GM19099 (cell line): ENCODE results near the gene DDC.

Source experiments
- POLR2A ChIP-seq: IDR thresholded peaks from 3 replicates; pipeline ENCODE4 v1.6.1; 2011; ENCODE audit warnings: low read depth; ENCODE audit not compliant: insufficient read length; ENCODE audit errors: extremely low read depth

DDC gene

DNA sequence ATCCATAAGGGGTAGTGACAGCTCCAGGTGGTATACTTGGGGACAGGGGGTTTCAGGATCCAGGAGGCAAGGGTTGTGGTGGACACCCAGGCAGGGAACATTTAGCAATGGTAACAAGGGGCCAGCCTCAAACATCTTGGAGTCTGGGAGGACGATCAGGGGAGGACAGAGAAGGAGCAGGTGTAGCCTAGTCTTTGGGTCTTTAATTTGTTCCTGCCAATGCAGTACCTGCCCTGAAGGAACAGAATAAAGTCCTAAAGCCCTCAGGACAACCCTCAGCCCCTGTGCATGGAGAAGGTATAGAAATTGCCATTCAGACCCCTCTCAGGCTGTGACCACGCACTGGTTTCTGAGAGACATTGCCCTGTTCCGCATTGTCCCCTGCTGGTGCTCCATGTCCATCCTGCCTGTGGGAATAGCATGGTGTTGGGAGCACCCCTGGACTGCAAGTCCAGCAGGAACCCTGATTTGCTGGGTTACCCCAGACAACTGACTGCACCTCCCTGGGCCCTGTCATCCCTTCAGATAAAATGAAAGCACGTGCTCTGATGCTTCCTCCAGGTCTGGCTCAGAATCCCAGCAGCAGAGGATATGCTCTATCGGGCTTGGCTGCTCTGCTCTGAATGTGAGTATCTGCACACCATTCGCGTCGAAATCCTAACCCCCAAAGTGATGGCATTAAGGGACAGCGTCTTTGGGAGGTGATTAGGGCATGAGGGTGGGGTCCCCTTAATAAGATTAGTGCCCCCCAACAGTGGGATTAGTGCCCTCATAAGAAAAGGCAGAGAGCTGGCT, 24.2 kb downstream of the DDC start:
- TF ChIP-seq POLR2A, result no peak

DNA sequence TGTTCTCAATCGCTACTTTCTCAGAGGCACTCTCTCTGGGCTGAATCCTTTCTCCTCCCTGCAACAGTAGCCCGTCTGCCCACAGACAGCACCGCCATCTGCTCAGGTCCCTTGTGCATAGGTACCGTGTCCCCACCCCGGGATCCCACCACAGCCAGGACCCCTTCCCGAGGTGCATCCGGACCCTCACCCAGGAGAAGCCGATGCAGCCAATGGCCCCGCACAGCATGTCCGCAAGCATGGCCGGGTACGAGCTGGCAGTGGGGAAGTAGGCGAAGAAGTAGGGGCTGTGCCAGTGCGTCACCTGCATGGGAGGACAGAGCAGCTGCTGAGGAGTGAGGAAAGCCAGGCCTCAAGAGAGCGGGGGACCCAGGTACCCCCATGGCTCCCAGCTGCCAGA, 25.5 kb downstream of the DDC start:
- TF ChIP-seq POLR2A, result no peak

GRCh38 chr7:50538478-50538877, 26.7 kb downstream of the DDC start:
- TF ChIP-seq POLR2A, result no peak

GRCh38 chr7:50537417-50537816, 27.8 kb downstream of the DDC start:
- no peak for TF ChIP-seq POLR2A

DNA sequence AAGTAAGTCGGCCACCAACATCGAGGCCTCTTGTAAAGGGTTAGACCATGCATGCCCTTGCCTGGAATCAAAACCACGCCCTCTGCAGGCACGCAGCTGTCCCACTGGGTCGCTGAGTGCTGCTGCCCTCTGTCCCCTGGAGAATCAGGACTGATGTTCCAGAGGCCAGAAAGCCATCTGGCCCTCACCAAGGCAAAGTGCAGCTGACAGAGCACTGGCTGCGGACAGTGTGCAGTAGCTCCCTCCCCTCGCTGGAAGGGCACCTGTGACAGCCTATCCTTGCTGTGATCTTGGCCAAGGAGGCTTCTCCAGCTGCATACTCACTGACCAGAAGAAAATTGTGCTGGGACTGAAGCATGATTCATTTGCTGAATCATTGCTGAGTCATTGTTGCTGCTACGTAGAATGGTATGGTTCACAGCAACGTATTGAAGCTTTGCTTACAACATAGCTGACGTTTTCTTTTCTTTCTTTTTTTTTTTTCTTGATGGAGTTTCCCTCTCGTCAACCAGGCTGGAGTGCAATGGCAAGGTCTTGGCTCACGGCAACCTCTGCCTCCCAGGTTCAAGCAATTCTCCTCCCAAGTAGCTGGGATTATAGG, 30.4 kb downstream of the DDC start:
- TF ChIP-seq POLR2A, result no peak

GRCh38 chr7:50533866-50534265, 31.3 kb downstream of the DDC start:
- no peak for TF ChIP-seq POLR2A

- no peak for TF ChIP-seq POLR2A
Observed at GRCh38 chr7:50531928-50532327, 33.3 kb downstream of the DDC start.

GRCh38 chr7:50531401-50531911, 33.7 kb downstream of the DDC start:
- TF ChIP-seq POLR2A, result no peak

GRCh38 chr7:50530766-50531165, 34.4 kb downstream of the DDC start:
- no peak for TF ChIP-seq POLR2A

DNA sequence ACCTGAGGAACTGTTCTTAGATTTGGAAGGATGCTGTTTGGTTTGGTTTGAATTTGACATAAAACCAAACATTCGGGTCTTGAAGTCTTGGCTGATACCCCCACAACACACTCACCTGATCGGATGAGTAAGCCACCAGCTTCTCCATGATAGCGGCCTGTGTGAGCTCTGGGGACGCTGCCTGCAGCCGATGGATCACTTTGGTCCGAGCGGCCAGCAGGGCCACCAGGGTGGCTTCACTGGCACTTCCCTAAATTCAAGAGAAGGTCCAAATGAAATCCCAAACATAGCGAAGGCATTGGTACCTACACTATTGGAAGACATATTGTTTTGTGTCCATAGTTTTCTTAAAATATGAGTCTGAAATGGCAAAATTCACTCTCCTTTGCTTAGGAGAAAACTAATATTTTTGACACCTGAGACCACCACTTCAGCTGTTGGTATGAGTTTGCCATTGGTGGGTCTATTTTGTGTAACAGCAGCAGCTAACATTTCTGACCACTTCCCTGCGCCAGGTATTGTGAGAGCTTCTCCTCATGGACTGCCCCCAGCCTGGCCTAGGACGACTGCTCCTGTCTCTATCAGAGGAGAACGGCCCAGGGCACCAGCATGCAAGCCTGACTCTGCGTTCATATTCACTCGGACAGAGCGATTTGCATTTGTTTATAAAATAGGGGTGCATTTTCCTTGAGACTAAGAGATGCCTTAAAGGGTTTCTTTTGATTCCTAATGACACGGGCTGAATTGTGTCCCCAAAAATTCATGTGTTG, 35.9 kb downstream of the DDC start:
- no peak for TF ChIP-seq POLR2A

- TF ChIP-seq POLR2A, result no peak
Observed at GRCh38 chr7:50528266-50529092, 36.7 kb downstream of the DDC start.

DNA sequence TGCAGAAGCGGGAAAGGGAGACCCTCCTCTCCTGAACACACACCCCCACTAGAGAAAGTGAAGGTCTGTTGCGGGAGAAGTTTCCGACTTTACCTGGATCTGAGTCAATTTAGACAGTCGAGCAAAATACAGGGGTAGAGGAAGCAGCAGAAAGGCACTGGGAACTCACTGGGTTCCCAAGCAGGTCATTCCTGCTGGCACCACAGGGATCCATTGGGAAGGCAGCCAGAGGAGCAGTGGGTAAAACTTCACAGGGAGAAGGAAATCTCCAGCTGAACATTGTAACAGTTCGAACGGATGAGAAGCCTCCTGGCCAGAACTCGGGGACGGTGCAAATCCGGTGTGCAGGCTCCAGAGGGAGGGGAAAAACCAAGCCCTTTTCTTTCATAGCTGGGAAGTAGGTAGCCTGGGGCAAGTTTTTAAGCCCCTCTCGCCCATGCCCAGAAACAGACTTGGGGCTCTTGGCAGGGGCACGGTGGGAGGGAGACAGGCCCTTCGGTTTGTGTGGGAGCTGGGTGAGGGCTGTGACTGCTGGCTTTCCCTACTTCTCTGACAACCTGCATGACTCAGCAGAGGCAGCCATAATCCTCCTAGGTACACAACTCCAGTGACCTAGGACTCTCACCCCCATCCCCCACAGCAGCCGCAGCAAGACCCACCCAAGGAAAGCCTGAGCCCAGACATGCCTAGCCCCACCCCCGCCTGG, 51.9 kb downstream of the DDC start:
- no peak for TF ChIP-seq POLR2A

GRCh38 chr7:50512384-50512783, 52.8 kb downstream of the DDC start:
- no peak for TF ChIP-seq POLR2A

DNA sequence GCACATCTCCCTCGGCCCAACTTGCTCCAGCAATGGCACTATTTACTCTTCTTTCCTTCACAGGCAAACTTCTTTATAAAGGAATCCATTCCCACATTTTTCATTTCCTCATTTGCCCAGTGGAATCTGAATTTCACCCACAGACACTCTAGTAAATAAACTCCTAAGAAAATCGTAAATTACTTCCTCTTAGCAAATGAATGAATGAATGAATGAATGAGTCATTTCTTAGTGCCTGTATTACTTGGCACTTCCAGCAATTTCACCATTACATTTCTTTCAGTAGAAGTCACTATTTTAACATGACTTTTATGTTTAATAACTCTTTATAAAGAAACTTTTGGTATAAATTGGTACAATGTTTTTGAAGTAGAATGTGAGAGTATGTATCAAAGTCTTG, 55.7 kb downstream of the DDC start:
- no peak for TF ChIP-seq POLR2A
